LNCAP (cell line): ENCODE data around the gene PATZ1.

Source experiments
- TF ChIP-seq, protein P1 (sequence below): fragments of 450-650 bp; IDR thresholded peaks from 2 replicates; pipeline ENCODE4 v1.5.1; 2017; ENCODE audit warnings: mild to moderate bottlenecking

The PATZ1 gene

GRCh38 chr22:31289344-31289743 is 56.8 kb downstream of the PATZ1 start:
- TF ChIP-seq, protein P1, sequence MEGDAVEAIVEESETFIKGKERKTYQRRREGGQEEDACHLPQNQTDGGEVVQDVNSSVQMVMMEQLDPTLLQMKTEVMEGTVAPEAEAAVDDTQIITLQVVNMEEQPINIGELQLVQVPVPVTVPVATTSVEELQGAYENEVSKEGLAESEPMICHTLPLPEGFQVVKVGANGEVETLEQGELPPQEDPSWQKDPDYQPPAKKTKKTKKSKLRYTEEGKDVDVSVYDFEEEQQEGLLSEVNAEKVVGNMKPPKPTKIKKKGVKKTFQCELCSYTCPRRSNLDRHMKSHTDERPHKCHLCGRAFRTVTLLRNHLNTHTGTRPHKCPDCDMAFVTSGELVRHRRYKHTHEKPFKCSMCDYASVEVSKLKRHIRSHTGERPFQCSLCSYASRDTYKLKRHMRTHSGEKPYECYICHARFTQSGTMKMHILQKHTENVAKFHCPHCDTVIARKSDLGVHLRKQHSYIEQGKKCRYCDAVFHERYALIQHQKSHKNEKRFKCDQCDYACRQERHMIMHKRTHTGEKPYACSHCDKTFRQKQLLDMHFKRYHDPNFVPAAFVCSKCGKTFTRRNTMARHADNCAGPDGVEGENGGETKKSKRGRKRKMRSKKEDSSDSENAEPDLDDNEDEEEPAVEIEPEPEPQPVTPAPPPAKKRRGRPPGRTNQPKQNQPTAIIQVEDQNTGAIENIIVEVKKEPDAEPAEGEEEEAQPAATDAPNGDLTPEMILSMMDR: no peak

DNA sequence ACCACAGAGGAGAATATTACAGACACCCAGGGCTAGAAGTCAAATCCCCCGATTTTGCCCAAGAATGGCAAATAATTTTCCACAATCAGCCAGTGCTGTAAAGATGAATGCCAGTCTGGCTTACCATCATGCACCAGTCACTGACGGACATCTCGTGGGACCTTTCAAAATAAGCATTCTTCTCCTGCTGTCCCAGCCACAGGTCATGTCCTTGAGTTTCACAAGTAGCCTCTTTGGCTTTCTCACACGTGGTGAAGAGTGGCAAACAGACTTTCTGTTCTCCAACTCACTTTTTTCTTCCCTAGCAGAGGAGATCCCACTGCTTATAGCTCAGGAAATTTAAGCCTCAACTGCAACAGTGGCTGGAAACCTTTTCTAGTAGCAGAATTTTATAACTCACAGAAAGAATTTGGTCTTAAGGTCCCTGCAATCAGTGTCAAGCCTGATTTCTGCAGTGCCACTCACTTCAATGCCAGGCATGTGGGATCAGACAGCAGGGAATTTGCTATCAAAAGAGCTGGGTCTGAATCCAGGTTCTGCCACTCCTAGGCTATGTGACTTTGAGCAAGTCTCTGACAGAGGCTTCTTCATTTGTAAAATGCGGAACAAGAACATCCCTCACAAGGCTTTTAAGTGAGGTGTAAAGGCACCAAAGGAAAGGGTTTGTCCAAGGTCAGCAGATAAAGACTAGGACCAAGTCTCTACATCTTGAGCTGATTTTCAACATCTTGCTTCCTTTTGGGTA is 57.5 kb downstream of the PATZ1 start:
- TF ChIP-seq, protein P1: no peak

DNA sequence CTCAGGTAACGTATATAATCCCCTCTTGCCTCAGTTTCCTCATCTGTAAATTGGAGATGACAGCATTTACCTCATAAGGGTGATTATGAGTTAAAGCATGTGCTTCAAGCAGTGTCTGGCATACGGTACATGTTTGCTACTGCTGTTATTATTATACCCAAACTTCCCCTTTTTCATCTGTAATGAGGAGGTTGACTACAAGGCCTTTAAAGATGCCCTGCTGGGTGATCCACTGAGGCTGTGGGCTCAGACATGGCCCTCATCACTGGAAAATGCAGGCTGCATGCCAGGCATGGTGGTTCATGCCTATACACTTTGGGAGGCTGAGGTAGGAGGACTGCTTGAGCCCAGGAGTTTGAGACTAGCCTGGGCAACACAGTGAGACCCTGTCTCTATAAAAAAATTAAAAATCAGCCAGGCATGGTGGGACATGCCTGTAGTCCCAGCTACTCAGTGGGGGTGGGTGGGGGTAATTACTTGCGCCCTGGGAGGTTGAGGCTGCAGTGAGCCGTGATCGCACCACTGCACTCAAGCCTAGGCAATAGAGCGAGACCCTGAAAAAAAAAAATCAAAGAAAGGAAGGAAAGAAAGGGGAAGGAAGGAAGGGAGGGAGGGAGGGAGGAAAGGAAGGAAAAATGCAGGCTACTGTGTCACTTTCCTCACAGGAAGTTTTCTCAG is 58.2 kb downstream of the PATZ1 start:
- TF ChIP-seq, protein P1: no peak

- TF ChIP-seq, protein P1: no peak
Observed at GRCh38 chr22:31286360-31287255, 59.5 kb downstream of the PATZ1 start.

- TF ChIP-seq, protein P1: no peak
Observed at GRCh38 chr22:31284281-31285155, 61.6 kb downstream of the PATZ1 start.

- TF ChIP-seq, protein P1: no peak
Observed at GRCh38 chr22:31282748-31283468, 63.2 kb downstream of the PATZ1 start.
